GM18861 (cell line): ENCODE results near the gene CGB7.
"Not testable (repeated sequence)": the region's sequence is repeated elsewhere in the genome, so short reads cannot be mapped to it uniquely, and the experiment has no call there.

Source experiments
- ATAC-seq: cut with Tn5 transposase; IDR thresholded peaks from one replicate; pipeline ENCODE4 v1.9.1; 2021; ENCODE audit not compliant: unreplicated experiment

The CGB7 gene

DNA sequence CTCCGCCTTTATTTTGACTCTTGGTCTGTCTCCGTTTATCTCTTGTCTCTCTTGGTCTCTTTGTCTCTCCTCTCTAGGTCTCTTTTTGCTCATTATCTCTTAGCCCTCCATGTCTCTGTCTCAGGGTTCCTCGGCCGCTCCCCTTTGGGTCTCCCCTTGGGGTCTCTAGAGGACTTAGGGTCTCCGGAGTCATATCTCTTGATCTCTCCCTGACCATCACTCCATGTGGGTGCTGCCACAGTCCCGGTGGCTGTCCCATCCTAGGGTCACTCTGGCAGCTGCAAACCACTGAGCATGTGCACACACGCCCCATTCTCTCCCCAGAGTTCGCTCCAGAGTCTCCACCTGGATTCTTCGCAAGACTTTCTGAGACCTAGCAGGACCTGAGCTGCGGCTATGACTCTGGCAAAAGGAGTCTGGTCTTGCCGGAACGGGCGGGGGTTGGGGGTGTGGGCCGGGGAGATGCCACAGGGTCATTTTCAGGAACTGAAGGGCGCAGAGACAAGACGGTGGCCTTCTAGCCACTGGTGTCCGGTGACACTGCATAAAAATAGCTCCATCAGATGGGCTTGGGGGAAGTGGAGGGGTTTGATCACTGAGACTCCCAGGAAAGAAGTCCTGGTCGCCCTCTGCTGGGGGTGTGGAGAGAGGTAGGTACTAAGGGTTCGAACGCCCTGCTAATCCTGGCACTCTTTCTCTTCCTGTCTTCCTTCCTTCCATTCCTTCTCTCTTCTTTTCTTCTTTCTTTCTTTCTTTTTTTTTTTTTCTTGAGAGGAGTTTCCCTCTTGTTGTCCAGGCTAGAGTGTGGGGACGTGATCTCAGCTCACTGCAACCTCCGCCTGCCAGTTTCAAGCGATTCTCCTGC is 16.2 kb upstream of the CGB7 start:
- no peak for ATAC-seq

GRCh38 chr19:49071860-49072547 is 14.5 kb upstream of the CGB7 start:
- ATAC-seq = no peak

GRCh38 chr19:49070416-49070815 is 12.9 kb upstream of the CGB7 start:
- ATAC-seq = no peak

- ATAC-seq = no peak
Observed at GRCh38 chr19:49069026-49069425, 11.5 kb upstream of the CGB7 start.

DNA sequence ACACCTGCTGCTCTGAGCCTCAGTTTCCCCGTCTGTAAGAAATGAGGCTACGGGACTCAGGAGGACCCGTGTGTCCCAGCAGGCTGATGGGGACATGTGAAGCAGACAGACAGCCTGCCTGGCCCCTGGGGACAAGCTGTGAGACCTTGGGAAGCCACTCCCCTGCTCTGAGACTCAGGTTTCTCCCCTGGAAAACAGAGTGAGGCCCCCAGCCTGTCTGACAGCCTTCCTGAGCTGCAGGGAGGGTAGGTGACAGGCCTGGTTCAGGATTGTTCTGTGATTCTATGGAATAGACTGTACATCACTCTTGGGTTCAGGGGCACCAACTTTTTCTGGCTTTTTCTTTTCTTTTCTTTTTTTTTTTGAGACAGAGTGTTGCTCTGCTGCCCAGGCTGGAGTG is 10.0 kb upstream of the CGB7 start:
- no peak for ATAC-seq

DNA sequence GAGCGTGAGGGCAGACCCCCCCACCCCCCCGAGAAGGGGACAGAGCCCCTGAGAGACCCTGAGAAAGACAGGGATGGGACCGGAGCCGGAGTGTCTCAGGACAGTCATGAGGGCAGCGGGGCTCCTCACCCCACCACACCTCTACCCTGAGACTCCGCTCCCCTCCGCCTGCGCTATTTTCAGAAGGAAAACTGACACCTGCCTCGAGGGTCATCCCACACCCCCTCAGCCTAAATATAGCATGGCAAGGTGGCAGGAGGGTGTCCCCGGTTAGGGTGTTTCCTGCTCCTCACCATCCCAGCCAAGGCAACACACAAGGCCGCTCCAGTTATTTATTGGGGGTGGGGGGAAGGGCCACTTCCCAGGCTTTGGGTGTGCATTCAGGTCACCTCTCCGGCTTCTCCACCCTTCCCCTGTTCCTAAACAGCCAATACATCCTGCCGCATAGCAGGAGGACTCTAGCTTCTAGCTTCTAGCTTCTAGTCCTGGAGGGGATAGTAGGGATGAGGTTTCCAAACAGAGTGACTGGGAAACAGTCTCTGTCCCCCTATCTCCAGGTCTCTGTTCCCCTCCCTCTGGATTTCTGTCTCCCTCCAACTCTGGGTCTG is 8.5 kb upstream of the CGB7 start:
- no peak for ATAC-seq

- ATAC-seq = no peak
Observed at GRCh38 chr19:49064768-49065611, 7.4 kb upstream of the CGB7 start, which contains the start of gene NTF4. Gene NTF4, minus strand, starts transcription at chr19:49064818. Its CDS starts 2,821 bp downstream, at chr19:49061997.

DNA sequence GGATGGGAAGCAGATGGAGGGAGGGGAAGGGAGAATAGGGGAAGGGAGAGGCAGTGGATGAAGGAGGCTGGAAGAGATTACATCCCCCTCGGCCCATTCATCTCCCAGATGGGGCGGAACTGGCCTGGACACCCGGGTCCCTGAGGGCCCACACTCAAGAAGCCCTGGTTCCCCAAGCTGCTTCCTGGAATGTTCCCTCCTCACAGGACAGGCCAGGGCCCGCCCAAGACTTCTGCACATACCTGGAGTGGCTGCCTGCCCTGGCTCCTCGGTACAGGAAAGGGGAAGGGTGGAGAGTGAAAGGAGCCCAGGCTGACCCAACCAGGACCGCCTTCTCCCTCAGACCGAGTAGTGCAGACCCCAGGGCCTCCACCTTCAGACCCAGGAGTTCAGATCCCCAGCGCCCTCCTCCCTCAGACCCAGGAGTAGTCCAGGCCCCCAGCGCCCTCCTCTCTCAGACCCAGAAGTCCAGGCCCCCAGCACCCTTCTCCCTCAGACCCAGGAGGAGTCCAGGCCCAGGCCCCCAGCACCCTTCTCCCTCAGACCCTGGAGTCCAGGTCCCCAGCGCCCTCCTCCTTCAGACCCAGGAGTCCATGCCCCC is 6.6 kb upstream of the CGB7 start:
- no peak for ATAC-seq

DNA sequence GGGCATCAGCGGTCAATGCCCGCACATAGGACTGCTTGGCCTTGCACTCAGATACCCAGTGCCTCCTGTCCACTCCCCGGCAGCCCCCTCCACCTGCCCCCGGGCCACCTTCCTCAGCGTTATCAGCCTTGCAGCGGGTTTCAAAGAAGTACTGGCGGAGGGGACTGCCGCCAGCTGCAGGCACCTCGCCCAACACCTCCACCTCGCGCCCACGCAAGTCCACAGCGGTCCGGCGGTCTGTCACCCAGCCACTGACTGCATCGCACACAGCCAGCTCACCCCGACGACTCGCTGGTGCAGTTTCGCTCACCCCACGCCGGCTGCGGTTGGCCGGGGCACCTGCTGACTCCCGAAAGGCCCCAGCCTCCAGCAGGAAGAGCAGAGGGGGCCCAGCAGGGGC is 3.9 kb upstream of the CGB7 start:
- no peak for ATAC-seq

- no peak for ATAC-seq
Observed at GRCh38 chr19:49061000-49061399, 3.5 kb upstream of the CGB7 start.

DNA sequence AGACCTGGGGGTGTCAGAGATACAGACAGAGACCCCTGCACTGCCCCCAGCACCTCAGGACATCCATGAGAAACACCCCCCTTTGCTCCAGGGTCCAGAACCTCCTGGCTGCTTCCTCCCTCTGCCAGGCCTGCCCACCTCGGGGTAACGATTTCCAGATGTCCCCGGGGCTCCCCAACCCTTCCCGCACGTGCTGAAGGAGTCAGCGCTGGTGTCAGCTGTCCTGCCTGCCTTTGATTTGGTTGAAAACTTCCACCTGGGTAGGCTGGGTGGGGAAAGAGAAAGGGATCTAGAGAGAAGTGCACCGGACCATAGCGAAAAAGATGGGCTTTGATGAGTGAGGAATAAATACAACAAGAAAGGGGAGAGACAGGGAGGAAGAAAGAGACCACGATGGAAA is 1.5 kb upstream of the CGB7 start:
- no peak for ATAC-seq

- no peak for ATAC-seq
Observed at GRCh38 chr19:49058562-49058961, 1.0 kb upstream of the CGB7 start.

GRCh38 chr19:49056902-49057596 is 500 bp downstream of the CGB7 start:
- not testable (repeated sequence) for ATAC-seq

GRCh38 chr19:49056101-49056901 is 1.2 kb downstream of the CGB7 start:
- ATAC-seq = no peak

DNA sequence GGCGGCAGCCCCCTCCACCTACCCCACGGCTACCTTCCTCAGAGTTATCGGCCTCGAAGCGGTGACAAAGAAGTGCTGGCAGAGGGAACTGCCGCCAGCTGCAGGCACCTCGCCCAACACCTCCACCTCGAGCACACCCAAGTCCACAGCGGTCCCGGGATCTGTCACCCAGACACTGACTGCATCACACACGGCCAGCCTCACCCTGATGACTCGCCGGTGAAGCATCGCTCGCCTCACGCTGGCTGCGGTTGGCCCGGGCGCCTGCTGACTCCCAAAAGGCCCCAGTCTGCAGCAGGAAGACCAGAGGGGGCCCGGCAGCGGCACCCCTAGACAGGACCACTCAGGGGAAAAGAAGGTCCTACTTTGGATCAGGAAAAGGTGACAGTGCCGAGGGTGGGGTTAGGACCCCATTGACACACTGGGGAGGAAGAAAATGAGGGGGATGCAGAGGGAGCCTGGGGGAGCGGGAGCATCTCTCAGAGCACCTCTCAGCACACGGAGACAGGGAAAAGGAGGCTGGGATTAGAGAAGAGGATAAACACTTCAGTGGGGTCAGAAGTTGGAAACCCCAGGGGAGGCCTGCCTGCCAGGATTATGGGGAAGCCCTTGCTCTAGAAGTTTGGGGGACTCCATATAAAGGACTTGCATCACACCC is 7.0 kb downstream of the CGB7 start:
- not testable (repeated sequence) for ATAC-seq

DNA sequence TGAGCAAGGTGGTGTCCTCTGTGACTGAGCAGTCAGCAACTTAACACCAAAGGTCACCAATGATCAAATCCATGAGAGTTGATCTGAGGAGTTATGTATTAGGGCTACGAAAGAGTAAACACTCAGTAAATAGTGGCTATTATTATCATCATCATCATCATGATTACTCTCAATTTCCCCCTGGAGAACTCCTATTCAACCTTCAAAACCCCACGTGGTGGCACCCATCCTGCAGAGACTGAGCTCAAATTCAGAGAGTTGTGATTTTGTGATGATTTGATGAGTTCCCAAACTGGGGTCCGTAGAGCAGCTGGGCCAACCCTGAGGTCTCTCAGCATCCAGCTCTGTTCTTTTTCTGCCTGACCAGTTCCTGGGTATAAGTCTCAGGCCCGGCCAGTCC is 7.7 kb downstream of the CGB7 start:
- not testable (repeated sequence) for ATAC-seq

DNA sequence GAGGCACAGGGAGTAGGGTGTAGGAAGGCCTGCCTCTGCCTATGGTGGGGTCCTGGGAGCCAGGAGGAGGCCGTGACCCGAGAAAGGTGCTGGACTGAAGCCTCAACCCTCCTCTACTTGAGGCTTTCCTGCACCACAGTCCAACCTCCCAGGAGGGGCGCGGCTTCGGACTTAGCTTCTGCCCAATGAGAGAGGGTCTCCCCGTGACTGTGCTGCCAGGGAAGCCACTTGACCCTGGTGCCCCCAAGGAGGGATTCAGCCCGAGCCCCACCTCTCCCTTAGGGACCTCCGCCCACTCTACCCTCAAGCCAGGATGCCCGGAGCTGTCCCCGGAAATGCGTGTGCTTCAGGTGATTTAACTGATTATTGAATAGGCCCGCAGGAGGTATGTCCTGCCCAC is 8.5 kb downstream of the CGB7 start, which contains the start of gene CGB8:
Gene CGB8 (minus strand): TSS at position 101 of the 400 bp plus-strand sequence. CDS start 372 bp downstream, outside the sequence.
- ATAC-seq = not testable (repeated sequence)

- ATAC-seq = not testable (repeated sequence)
Observed at GRCh38 chr19:49043548-49043947, 14.0 kb downstream of the CGB7 start, which contains the start of gene CGB5. Gene CGB5, plus strand, starts transcription at chr19:49043848. Its CDS starts 362 bp downstream, at chr19:49044210.
